PFSK-1 (cell line): ENCODE measurements around the gene CNTNAP2.

ENCODE experiments used
- FOXP2 ChIP-seq: optimal IDR thresholded peaks from 2 replicates; pipeline ENCODE3; 2011; ENCODE audit warnings: borderline replicate concordance, control low read depth, inconsistent platforms; ENCODE audit not compliant: insufficient read depth; ENCODE audit errors: extremely low read length, extremely low read depth
- POLR2AphosphoS5 ChIP-seq: IDR thresholded peaks from 2 replicates; pipeline ENCODE4 v1.6.1; 2012; ENCODE audit warnings: low read depth, mild to moderate bottlenecking, control low read depth, low read length, moderate library complexity
- SIN3A ChIP-seq: IDR thresholded peaks from 2 replicates; pipeline ENCODE4 v1.6.1; 2012; ENCODE audit warnings: mild to moderate bottlenecking, low read length, moderate library complexity, borderline replicate concordance; ENCODE audit not compliant: insufficient read depth
- TAF1 ChIP-seq: IDR thresholded peaks from 2 replicates; pipeline ENCODE4 v1.6.1; 2012; ENCODE audit warnings: low read length, control low read depth, borderline replicate concordance; ENCODE audit not compliant: insufficient read depth
- TF ChIP-seq, protein P1 (sequence below), 2 experiments: IDR thresholded peaks; 2 replicates each; pipeline versions ENCODE4 v1.6.1 to v1.8.0; 2011 to 2012; ENCODE audit warnings: low read depth in 2 of 2, low read length in 2 of 2, control low read depth in 1 of 2, inconsistent platforms in 1 of 2, mild to moderate bottlenecking in 1 of 2, moderate library complexity in 1 of 2; ENCODE audit not compliant: insufficient read depth in 1 of 2

The CNTNAP2 gene

DNA sequence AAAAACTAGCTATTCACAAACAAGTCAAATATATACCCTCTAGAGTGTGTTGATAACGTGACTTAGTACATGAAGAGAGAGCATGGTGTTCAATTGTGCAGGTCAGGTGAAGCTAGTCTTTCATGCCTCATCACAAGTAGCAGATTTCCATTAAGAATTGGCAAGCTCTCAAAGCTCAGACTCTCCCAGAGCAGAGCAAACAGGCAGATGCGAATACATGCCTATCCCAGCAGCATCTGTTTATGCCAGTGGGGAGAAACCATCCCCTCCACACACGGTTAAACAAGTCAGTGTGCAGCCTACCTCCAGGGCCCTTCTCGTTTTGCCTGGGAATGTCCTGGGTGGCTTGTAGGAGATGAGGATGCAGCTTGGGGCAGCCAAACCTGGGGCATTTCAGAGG is 1941.5 kb downstream of the CNTNAP2 start:
- TF ChIP-seq FOXP2 = no peak

DNA sequence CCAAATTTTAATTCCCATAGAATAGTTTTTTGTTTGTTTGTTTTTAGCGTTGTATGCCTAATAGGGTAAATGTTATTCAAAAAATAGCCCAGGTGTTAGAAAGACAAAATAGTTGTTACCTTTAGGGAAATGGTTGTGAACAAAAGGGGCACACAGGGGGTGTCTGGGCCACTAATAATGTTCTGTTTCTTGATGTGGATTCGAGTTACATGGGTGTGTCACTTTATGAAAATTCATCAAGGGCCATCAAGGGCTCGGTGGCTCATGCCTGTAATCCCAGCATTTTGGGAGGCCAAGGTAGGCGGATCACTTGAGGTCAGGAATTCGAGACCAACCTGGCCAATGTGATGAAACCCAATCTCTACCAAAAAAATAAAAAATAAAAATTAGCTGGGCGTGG is 1942.2 kb downstream of the CNTNAP2 start:
- TF ChIP-seq SIN3A (no peak), FOXP2 (no peak), TAF1 (no peak), POLR2AphosphoS5 (no peak)
- TF ChIP-seq, protein P1, sequence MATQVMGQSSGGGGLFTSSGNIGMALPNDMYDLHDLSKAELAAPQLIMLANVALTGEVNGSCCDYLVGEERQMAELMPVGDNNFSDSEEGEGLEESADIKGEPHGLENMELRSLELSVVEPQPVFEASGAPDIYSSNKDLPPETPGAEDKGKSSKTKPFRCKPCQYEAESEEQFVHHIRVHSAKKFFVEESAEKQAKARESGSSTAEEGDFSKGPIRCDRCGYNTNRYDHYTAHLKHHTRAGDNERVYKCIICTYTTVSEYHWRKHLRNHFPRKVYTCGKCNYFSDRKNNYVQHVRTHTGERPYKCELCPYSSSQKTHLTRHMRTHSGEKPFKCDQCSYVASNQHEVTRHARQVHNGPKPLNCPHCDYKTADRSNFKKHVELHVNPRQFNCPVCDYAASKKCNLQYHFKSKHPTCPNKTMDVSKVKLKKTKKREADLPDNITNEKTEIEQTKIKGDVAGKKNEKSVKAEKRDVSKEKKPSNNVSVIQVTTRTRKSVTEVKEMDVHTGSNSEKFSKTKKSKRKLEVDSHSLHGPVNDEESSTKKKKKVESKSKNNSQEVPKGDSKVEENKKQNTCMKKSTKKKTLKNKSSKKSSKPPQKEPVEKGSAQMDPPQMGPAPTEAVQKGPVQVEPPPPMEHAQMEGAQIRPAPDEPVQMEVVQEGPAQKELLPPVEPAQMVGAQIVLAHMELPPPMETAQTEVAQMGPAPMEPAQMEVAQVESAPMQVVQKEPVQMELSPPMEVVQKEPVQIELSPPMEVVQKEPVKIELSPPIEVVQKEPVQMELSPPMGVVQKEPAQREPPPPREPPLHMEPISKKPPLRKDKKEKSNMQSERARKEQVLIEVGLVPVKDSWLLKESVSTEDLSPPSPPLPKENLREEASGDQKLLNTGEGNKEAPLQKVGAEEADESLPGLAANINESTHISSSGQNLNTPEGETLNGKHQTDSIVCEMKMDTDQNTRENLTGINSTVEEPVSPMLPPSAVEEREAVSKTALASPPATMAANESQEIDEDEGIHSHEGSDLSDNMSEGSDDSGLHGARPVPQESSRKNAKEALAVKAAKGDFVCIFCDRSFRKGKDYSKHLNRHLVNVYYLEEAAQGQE (IDR thresholded peaks at IDR 0.05; ENCODE audit: insufficient read depth in 1 of 2, low read depth in 2 of 2, low read length in 2 of 2) = no peak

DNA sequence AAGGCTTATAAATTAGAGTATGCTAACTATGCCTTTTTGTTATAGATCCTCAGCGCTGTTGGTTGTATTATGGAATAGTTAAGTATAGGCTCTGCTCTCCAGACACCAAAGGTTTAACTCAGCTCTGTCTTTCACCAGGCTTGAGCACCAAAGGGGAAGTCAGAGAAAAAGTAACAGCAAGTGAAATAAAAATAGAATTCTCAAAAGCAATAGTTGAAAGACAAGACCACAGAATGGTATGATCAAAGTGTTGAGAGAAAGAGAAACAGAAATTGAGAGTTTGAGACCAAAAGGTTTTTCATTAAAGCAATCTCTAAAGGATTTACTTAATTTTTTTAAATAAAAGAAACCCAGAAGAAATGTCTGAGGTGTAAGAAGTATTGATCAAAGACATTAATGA is 1944.1 kb downstream of the CNTNAP2 start:
- TF ChIP-seq, protein P1 (IDR thresholded peaks at IDR 0.05; ENCODE audit: insufficient read depth in 1 of 2, low read depth in 2 of 2, low read length in 2 of 2) = no peak
- TF ChIP-seq SIN3A (no peak), FOXP2 (no peak), POLR2AphosphoS5 (no peak), TAF1 (no peak)

DNA sequence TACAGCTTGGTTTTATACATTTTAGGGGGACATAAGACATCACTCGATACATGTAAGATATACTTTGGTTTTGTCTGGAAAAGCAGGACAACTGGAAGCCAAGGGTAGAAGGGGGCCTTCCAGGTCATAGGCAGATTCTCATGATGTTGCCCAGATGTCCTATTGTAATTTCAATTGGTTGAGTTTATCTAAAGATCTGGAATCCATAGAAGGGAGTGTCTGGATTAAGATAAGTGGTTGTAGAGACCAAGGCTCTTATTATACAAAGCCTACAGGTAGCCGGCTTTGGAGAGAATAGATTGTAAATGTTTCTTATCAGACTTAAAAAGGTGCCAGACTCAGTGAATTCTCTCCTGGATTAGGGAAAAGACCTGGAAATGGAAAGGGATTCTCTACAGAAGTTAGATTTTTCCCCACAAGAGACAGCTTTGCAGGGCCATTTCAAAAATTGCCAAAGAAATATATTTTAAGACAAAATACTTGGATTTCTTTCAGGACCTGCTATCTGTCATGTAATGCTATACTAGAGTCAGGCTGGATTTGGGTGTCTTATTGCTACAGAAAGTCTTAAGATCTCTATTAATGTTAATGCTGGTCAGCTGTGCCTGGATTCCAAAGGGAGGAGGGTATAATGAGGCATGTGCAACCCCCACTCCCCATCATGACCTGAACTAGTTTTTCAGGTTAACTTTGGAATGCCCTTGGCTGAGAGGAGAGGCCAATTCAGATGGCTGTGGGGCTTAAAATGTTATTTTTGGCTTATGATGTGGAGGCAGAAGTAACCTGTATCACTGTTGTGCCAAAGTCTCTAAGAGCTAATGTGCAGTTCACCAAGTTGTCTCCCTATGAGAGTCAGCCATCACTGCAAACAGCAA is 1962.8 kb downstream of the CNTNAP2 start:
- TF ChIP-seq FOXP2 (no peak), TAF1 (no peak), POLR2AphosphoS5 (no peak), SIN3A (no peak)
- TF ChIP-seq, protein P1 (IDR thresholded peaks at IDR 0.05; ENCODE audit: insufficient read depth in 1 of 2, low read depth in 2 of 2, low read length in 2 of 2) = no peak

DNA sequence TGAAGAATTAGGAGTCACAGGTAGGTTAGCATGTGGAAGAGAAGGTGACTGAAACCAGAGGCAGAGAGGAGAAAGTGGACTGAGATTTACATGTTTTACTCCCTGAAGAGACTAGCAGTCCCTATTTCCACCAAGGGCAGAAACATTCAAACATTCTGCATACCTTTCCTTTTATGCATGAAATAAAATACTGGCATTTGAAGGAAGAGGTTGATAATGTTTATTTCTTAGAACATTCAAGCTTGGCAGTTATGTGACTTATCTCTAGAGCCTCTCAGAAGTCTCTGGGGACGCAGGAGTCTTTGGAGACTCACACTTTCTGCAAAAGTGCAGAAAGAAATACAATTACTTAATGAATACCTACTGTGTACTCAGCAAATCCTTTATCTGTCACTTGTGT is 1966.8 kb downstream of the CNTNAP2 start:
- TF ChIP-seq POLR2AphosphoS5 = no peak
- TF ChIP-seq, protein P1 (IDR thresholded peaks at IDR 0.05; ENCODE audit: insufficient read depth in 1 of 2, low read depth in 2 of 2, low read length in 2 of 2) = no peak
- no peak for TF ChIP-seq TAF1
- TF ChIP-seq FOXP2 = no peak
- no peak for TF ChIP-seq SIN3A
